Measurements from ENCODE around the gene SLC2A4RG. TPM values are rescaled to one million over a fixed set of nuclear protein-coding genes. Genes with fewer than 3 reads are reported as not detected.
A peak's percentile ranks its signal among the peaks of the same experiment; 100 is the strongest.

The SLC2A4RG gene
- total and polyA plus RNA-seq, 2 of the 13 experiments (the other 11 are each of a cell fraction or from before 2014, with no cell fraction given), result 91.4 to 95.9 TPM

- TF ChIP-seq DBP (CRISPR knock-in tag; IDR thresholded peaks at IDR 0.05; ENCODE audit: not compliant biosample characterization) (no peak), YY1 (IDR thresholded peaks at IDR 0.05; ENCODE audit: insufficient read depth, insufficient replicate concordance, low read depth, low read length) (no peak), GLMP (CRISPR knock-in tag; IDR thresholded peaks at IDR 0.05; ENCODE audit: borderline replicate concordance) (no peak), ZNF709 (CRISPR knock-in tag; IDR thresholded peaks at IDR 0.05) (no peak), ZBTB20 (CRISPR knock-in tag; IDR thresholded peaks at IDR 0.05; ENCODE audit: borderline replicate concordance, low read depth) (no peak), STAG1 (CRISPR knock-in tag; IDR thresholded peaks at IDR 0.05) (peak; percentile 22; the same call in 1 of the 2 replicates), ZNF710 (CRISPR knock-in tag; IDR thresholded peaks at IDR 0.05; ENCODE audit: borderline replicate concordance) (no peak), NRL (CRISPR knock-in tag; IDR thresholded peaks at IDR 0.05; ENCODE audit: borderline replicate concordance) (peak; percentile 17), POLR2A (IDR thresholded peaks at IDR 0.05; ENCODE audit: insufficient read depth in 1 of 2, low read depth in 2 of 2, low read length in 2 of 2) (peak in 1 of 2 experiments; percentile 45; a peak in 2 of 4 replicates), SOX6 (IDR thresholded peaks at IDR 0.05) (no peak), SOX6 (CRISPR knock-in tag; IDR thresholded peaks at IDR 0.05) (peak; percentile 19; the same call in 1 of the 2 replicates), ZNF10 (CRISPR knock-in tag; IDR thresholded peaks at IDR 0.05; ENCODE audit: borderline replicate concordance, low read depth) (no peak), LCORL (IDR thresholded peaks at IDR 0.05) (no peak), LCORL (CRISPR knock-in tag; IDR thresholded peaks at IDR 0.05) (peak; percentile 56; the same call in 1 of the 2 replicates), ZNF354B (CRISPR knock-in tag; IDR thresholded peaks at IDR 0.05) (no peak), NR2C2 (CRISPR knock-in tag; IDR thresholded peaks at IDR 0.05; ENCODE audit: borderline replicate concordance) (no peak), ZNF614 (CRISPR knock-in tag; IDR thresholded peaks at IDR 0.05; ENCODE audit: borderline replicate concordance) (no peak), SRSF1 (optimal IDR thresholded peaks at IDR 0.05; ENCODE audit: low read depth, low read length) (peak; percentile 20), HNF4G (IDR thresholded peaks at IDR 0.05; ENCODE audit: borderline replicate concordance, low read depth, low read length) (0 out of 2 replicates have a peak, but pooled peaks have one; percentile 29), HNF4G (CRISPR knock-in tag; IDR thresholded peaks at IDR 0.05; ENCODE audit: borderline replicate concordance, low read depth) (no peak)
These were observed 6.6 kb downstream of the SLC2A4RG start (continued) for GRCh38 chr20:63745961-63746731.

All from HepG2 (cell line).